H9 (cell line): ENCODE results near the gene GHRL. TPM values are rescaled to one million over a fixed set of nuclear protein-coding genes. Genes with fewer than 3 reads are reported as not detected.

Experiments
- DNase-seq: peaks from one replicate; pipeline ENCODE4 v3.0.0-alpha.2; 2017
- H2AFZ ChIP-seq: one replicate; pipeline ENCODE4 v1.6.1; 2013; ENCODE audit warnings: mild to moderate bottlenecking, low read length, control low read depth, moderate library complexity
- H2AK5ac ChIP-seq: 2 replicates; pipeline ENCODE4 v1.6.1; 2013; ENCODE audit warnings: low read length, control low read depth, mixed read lengths; ENCODE audit not compliant: insufficient read length
- H2BK120ac ChIP-seq: one replicate; pipeline ENCODE4 v1.6.1; 2013; ENCODE audit warnings: low read depth, mild to moderate bottlenecking, low read length, control low read depth, inconsistent platforms; ENCODE audit not compliant: poor library complexity, severe bottlenecking
- H2BK12ac ChIP-seq: 2 replicates; pipeline ENCODE4 v1.6.1; 2013; ENCODE audit warnings: low read length, control low read depth, mixed read lengths, low read depth; ENCODE audit not compliant: insufficient read length
- H2BK15ac ChIP-seq: 2 replicates; pipeline ENCODE4 v1.6.1; 2013; ENCODE audit warnings: low read depth, low read length, control low read depth
- H2BK20ac ChIP-seq: one replicate; pipeline ENCODE4 v1.6.1; 2013; ENCODE audit warnings: low read depth, mild to moderate bottlenecking, low read length, control low read depth, inconsistent platforms; ENCODE audit not compliant: poor library complexity, severe bottlenecking
- H2BK5ac ChIP-seq: 2 replicates; pipeline ENCODE4 v1.6.1; 2013; ENCODE audit warnings: low read length, control low read depth, mixed read lengths; ENCODE audit not compliant: insufficient read length
- H3K14ac ChIP-seq: 2 replicates; pipeline ENCODE4 v1.6.1; 2013; ENCODE audit warnings: low read length, control low read depth; ENCODE audit not compliant: insufficient read depth
- H3K18ac ChIP-seq: 2 replicates; pipeline ENCODE4 v1.6.1; 2013; ENCODE audit warnings: low read depth, mild to moderate bottlenecking, mixed read lengths, low read length, control low read depth; ENCODE audit not compliant: insufficient read length
- H3K23ac ChIP-seq: 2 replicates; pipeline ENCODE4 v1.6.1; 2013; ENCODE audit warnings: low read length, control low read depth, mixed read lengths, low read depth; ENCODE audit not compliant: insufficient read length
- H3K23me2 ChIP-seq: 2 replicates; pipeline ENCODE4 v1.6.1; 2013; ENCODE audit warnings: low read depth, mild to moderate bottlenecking, mixed read lengths, low read length, control low read depth; ENCODE audit not compliant: insufficient read length, poor library complexity, severe bottlenecking
- H3K27ac ChIP-seq: 2 replicates; pipeline ENCODE4 v1.5.1; 2013; ENCODE audit warnings: low read length, control low read depth, mixed read lengths, low read depth; ENCODE audit not compliant: insufficient read length
- H3K27me3 ChIP-seq: 2 replicates; pipeline ENCODE4 v1.6.1; 2013; ENCODE audit warnings: low read length, control low read depth, inconsistent platforms; ENCODE audit not compliant: insufficient read depth
- H3K4ac ChIP-seq: 2 replicates; pipeline ENCODE4 v1.6.1; 2013; ENCODE audit warnings: low read depth, mild to moderate bottlenecking, control low read depth, inconsistent platforms, low read length, moderate library complexity
- H3K4me1 ChIP-seq: 2 replicates; pipeline ENCODE4 v1.6.1; 2013; ENCODE audit warnings: low read length, control low read depth, inconsistent platforms; ENCODE audit not compliant: insufficient read depth
- H3K4me2 ChIP-seq: 2 replicates; pipeline ENCODE4 v1.6.1; 2013; ENCODE audit warnings: low read length, control low read depth, mixed read lengths; ENCODE audit not compliant: insufficient read length, insufficient read depth
- H3K56ac ChIP-seq: 2 replicates; pipeline ENCODE4 v1.6.1; 2013; ENCODE audit warnings: low read depth, mild to moderate bottlenecking, mixed read lengths, low read length, control low read depth; ENCODE audit not compliant: insufficient read length
- H3K79me1 ChIP-seq: 2 replicates; pipeline ENCODE4 v1.6.1; 2013; ENCODE audit warnings: low read depth, mild to moderate bottlenecking, moderate library complexity, low read length, control low read depth, inconsistent platforms; ENCODE audit not compliant: insufficient read depth, poor library complexity, severe bottlenecking
- H3K79me2 ChIP-seq: 2 replicates; pipeline ENCODE4 v1.6.1; 2013; ENCODE audit warnings: low read length, control low read depth, inconsistent platforms; ENCODE audit not compliant: insufficient read depth
- H3K9ac ChIP-seq: 2 replicates; pipeline ENCODE4 v1.6.1; 2013; ENCODE audit warnings: low read length, control low read depth, mixed read lengths; ENCODE audit not compliant: insufficient read length; ENCODE audit errors: extremely low read depth
- H3K9me3 ChIP-seq: one replicate; pipeline ENCODE4 v1.6.1; 2013; ENCODE audit warnings: low read depth, low read length, inconsistent platforms; ENCODE audit not compliant: control insufficient read depth
- H3T11ph ChIP-seq: one replicate; pipeline ENCODE4 v1.6.1; 2013; ENCODE audit warnings: mild to moderate bottlenecking, low read length, control low read depth, inconsistent platforms
- H4K20me1 ChIP-seq: one replicate; pipeline ENCODE4 v1.6.1; 2013; ENCODE audit not compliant: control insufficient read depth, insufficient read length, insufficient read depth
- H4K5ac ChIP-seq: 2 replicates; pipeline ENCODE4 v1.6.1; 2013; ENCODE audit warnings: low read depth, mild to moderate bottlenecking, mixed read lengths, low read length, control low read depth; ENCODE audit not compliant: insufficient read length
- H4K8ac ChIP-seq: replicated peaks from 2 replicates; pipeline ENCODE4 v1.6.1; 2013; ENCODE audit warnings: low read length, control low read depth, mixed read lengths, low read depth; ENCODE audit not compliant: insufficient read length
- H4K91ac ChIP-seq: 2 replicates; pipeline ENCODE4 v1.6.1; 2013; ENCODE audit warnings: low read depth, mild to moderate bottlenecking, moderate library complexity, mixed read lengths, low read length, control low read depth; ENCODE audit not compliant: insufficient read length
- H3K27ac Mint-ChIP-seq, 3 experiments: 2 replicates in 2 of 3; 3 replicates in 1 of 3; pipeline ENCODE4 v1.8.0; 2020 to 2021; ENCODE audit warnings: mixed read lengths in 3 of 3, mild to moderate bottlenecking in 1 of 3, moderate library complexity in 1 of 3
- H3K27me3 Mint-ChIP-seq: 2 replicates; pipeline ENCODE4 v1.8.0; 2021; ENCODE audit warnings: low read depth, mild to moderate bottlenecking, moderate library complexity, mixed read lengths
- H3K36me3 Mint-ChIP-seq, 3 experiments: 2 replicates in 2 of 3; 3 replicates in 1 of 3; pipeline ENCODE4 v1.8.0; 2020 to 2021; ENCODE audit warnings: low read depth in 3 of 3, mixed read lengths in 3 of 3; ENCODE audit not compliant: insufficient read depth in 1 of 3
- H3K4me1 Mint-ChIP-seq, 2 experiments: 2 replicates each; pipeline ENCODE4 v1.8.0; 2020; ENCODE audit warnings: mixed read lengths in 2 of 2
- H3K4me3 Mint-ChIP-seq, 2 experiments: 2 replicates in 1 of 2; 3 replicates in 1 of 2; pipeline ENCODE4 v1.8.0; 2020 to 2021; ENCODE audit warnings: mild to moderate bottlenecking in 2 of 2, mixed read lengths in 2 of 2, moderate library complexity in 1 of 2
- H3K9me3 Mint-ChIP-seq, 2 experiments: 2 replicates in 1 of 2; 3 replicates in 1 of 2; pipeline ENCODE4 v1.8.0; 2020; ENCODE audit warnings: mild to moderate bottlenecking in 2 of 2, mixed read lengths in 2 of 2, moderate library complexity in 1 of 2
- WGBS: extraction: QIAGEN DNeasy Blood & Tissue Kit; methylation state at CpG from one replicate; pipeline ENCODE4 v1.1.7; 2013; ENCODE audit warnings: missing lambda C conversion rate, low lambda C conversion rate, mixed read lengths; ENCODE audit not compliant: insufficient read length; ENCODE audit errors: extremely low coverage; 5-methylcytosine and 5-hydroxymethylcytosine counted together
- total RNA-seq: library from RNA; stranded (reverse); gene quantifications from 2 replicates; pipeline ENCODE4 v1.2.1, GENCODE V29; 2021
- TF ChIP-seq, protein P1 (sequence below): fragments of 200-600 bp; sonication (generic); conservative IDR thresholded peaks from 3 replicates; pipeline ENCODE4 v1.8.0; 2021; ENCODE audit warnings: antibody characterized with exemption, mild to moderate bottlenecking

Gene GHRL
- total RNA-seq, 1 experiment from 2014 or later, result 1.3 TPM

DNA sequence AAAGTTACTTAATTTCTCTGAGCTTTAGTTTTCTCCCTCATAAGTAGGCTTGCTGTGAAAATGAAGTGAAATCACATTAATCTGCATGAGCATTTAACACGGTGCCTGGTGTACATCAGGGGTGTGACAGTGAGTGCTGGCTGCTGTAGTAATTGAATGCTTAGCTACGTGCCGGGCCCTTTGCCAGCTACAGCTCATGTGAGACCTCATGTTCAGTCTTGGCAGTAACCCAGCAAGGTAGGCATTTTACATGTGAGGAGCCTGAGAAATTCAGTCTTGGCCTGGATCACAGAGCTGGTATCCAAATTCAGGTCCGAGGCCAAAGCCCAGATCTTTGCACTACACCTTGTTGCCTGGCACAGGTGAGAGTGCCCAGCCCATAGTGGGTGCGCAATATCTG, 9.1 kb downstream of the GHRL start:
- no peak overlapping the region for H2BK15ac ChIP-seq
- no peaks in the 10 kb centered on the region for H3K23me2 ChIP-seq
- Mint-ChIP-seq H3K27ac (no peak overlapping the region), H3K4me1 (peaks cover 15 to 19% of the 10 kb centered on the region in 2 experiments), H3K36me3 (peaks cover 12 to 54% (median 37%) of the 10 kb centered on the region in 3 experiments; a peak in 6 of 7 replicates), H3K4me3 (no peak overlapping the region), H3K27me3 (no peaks in the 10 kb centered on the region), H3K9me3 (no peaks in the 10 kb centered on the region)
- H4K5ac ChIP-seq, result no peak overlapping the region
- H3K23ac ChIP-seq, result no peak overlapping the region
- H2AK5ac ChIP-seq, result no peak overlapping the region
- TF ChIP-seq, protein P1, sequence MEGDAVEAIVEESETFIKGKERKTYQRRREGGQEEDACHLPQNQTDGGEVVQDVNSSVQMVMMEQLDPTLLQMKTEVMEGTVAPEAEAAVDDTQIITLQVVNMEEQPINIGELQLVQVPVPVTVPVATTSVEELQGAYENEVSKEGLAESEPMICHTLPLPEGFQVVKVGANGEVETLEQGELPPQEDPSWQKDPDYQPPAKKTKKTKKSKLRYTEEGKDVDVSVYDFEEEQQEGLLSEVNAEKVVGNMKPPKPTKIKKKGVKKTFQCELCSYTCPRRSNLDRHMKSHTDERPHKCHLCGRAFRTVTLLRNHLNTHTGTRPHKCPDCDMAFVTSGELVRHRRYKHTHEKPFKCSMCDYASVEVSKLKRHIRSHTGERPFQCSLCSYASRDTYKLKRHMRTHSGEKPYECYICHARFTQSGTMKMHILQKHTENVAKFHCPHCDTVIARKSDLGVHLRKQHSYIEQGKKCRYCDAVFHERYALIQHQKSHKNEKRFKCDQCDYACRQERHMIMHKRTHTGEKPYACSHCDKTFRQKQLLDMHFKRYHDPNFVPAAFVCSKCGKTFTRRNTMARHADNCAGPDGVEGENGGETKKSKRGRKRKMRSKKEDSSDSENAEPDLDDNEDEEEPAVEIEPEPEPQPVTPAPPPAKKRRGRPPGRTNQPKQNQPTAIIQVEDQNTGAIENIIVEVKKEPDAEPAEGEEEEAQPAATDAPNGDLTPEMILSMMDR, result no peak
- no peak overlapping the region for H2BK5ac ChIP-seq
- H3K9ac ChIP-seq, result no peak overlapping the region
- H4K8ac ChIP-seq, result no peak overlapping the region
- no peak overlapping the region for H4K91ac ChIP-seq
- H3K79me1 ChIP-seq, result no peaks in the 10 kb centered on the region
- H3K79me2 ChIP-seq, result no peaks in the 10 kb centered on the region
- H4K20me1 ChIP-seq, result no peaks in the 10 kb centered on the region
- H3K27me3 ChIP-seq, result no peaks in the 10 kb centered on the region
- H3K18ac ChIP-seq, result no peak overlapping the region
- no peak overlapping the region for H2BK120ac ChIP-seq
- no peak overlapping the region for H3K4me2 ChIP-seq
- H3K4me1 ChIP-seq, result 0 out of 2 replicates have a peak, but pooled peaks cover 1% of the 10 kb centered on the region
- no peak overlapping the region for H2BK12ac ChIP-seq
- no peak overlapping the region for H2BK20ac ChIP-seq
- WGBS, result no CpG with 5 or more reads among the region's 5 CpGs
- no peak for DNase-seq
- H3K4ac ChIP-seq, result no peak overlapping the region
- no peak overlapping the region for H3K27ac ChIP-seq
- H3K9me3 ChIP-seq, result no peaks in the 10 kb centered on the region
- no peak overlapping the region for H3K14ac ChIP-seq
- H2AFZ ChIP-seq, result no peak overlapping the region
- no peak overlapping the region for H3T11ph ChIP-seq
- no peak overlapping the region for H3K56ac ChIP-seq
